Measurements from ENCODE around the gene PEF1. TPM values are rescaled to one million over a fixed set of nuclear protein-coding genes. Genes with fewer than 3 reads are reported as not detected.

Gene PEF1
- total RNA-seq, 1 donor from 2014 or later = 42.8 TPM

DNA sequence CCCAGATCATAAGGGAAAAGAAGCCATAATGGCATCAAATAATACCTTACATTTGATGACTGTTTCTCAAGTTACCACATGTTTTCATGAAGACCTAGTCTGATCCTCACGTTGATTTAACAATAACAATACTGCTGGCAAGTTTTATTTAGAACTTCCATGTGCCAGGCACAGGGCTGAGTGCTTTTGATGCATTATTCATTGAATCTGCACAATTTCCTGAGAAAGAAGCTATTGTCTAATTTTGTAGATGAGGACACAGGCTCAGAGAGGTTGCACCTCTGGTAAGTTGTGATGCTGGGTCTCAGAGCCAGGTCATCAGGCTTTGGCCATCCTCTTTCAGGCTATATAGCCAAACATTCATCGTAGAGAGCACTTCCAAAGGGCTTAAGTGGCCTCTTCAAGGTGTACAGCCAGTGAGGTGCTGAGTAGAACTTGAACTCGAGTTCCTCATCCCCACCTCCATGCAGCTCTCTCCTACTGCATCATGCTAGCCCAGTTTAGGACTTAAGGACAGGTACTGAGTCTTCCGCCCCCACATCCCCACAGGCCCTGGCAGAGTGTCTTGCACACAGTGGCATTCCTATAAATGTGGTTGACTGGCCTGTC, 8.3 kb upstream of the PEF1 start:
- peaks cover 4% of the 10 kb centered on the region for H3K27me3 Mint-ChIP-seq
- no peak overlapping the region for H3K4me3 Mint-ChIP-seq (ENCODE audit: low read depth)
- no peak overlapping the region for H3K27ac Mint-ChIP-seq
- H3K9me3 Mint-ChIP-seq (ENCODE audit: low read depth) = no peaks in the 10 kb centered on the region
- no peak for DNase-seq (ENCODE audit: low spot score, unreplicated experiment)
- TF ChIP-seq, protein P1, sequence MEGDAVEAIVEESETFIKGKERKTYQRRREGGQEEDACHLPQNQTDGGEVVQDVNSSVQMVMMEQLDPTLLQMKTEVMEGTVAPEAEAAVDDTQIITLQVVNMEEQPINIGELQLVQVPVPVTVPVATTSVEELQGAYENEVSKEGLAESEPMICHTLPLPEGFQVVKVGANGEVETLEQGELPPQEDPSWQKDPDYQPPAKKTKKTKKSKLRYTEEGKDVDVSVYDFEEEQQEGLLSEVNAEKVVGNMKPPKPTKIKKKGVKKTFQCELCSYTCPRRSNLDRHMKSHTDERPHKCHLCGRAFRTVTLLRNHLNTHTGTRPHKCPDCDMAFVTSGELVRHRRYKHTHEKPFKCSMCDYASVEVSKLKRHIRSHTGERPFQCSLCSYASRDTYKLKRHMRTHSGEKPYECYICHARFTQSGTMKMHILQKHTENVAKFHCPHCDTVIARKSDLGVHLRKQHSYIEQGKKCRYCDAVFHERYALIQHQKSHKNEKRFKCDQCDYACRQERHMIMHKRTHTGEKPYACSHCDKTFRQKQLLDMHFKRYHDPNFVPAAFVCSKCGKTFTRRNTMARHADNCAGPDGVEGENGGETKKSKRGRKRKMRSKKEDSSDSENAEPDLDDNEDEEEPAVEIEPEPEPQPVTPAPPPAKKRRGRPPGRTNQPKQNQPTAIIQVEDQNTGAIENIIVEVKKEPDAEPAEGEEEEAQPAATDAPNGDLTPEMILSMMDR (IDR thresholded peaks at IDR 0.05; ENCODE audit: unreplicated experiment) = no peak
- H3K36me3 Mint-ChIP-seq (ENCODE audit: insufficient read depth) = no peaks in the 10 kb centered on the region
- H3K4me1 Mint-ChIP-seq (ENCODE audit: low read depth) = peaks cover 20% of the 10 kb centered on the region

DNA sequence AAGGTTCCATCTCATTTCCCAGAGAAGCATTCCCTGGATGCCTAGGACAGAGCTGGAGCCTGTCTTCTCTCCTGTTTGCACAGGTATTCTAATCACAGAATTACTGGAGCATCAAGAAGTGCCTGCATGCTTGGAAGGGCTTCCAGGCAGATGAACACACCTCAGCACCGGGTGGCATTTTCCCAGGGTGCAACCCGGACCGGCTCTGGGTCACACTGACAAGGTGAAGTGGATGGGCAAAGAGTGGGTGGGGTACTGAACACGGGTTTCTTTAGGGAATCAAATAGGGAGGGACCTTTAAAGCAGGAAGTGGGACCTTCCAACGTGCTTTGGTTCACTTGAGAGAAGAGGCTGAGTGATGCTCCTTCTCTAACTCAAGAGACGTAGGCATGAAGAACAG, 7.1 kb upstream of the PEF1 start:
- Mint-ChIP-seq H3K27ac (no peak overlapping the region), H3K4me3 (ENCODE audit: low read depth) (no peak overlapping the region), H3K27me3 (no peaks in the 10 kb centered on the region), H3K4me1 (ENCODE audit: low read depth) (peaks cover 20% of the 10 kb centered on the region), H3K36me3 (ENCODE audit: insufficient read depth) (no peaks in the 10 kb centered on the region), H3K9me3 (ENCODE audit: low read depth) (no peaks in the 10 kb centered on the region)
- no peak for DNase-seq (ENCODE audit: low spot score, unreplicated experiment)
- TF ChIP-seq, protein P1 (IDR thresholded peaks at IDR 0.05; ENCODE audit: unreplicated experiment) = no peak

DNA sequence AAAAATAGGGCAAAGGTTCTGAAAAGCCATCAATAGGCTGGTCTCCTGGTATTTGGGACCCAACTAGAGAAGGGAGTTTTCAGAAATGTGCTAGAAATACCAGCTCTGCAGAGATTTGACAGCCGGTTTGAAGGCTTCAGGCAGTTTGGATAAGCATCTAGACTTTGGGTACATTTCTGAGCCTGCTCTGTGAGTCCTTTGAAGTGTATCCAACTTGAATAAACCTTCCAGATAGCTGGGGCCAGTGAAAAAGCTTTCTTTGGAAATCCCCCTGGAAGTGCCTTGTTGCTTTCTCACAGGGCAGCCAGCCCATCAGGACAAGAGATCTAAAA, 6.4 kb upstream of the PEF1 start:
- Mint-ChIP-seq H3K4me1 (ENCODE audit: low read depth) (peaks cover 15% of the 10 kb centered on the region), H3K27ac (no peak overlapping the region), H3K36me3 (ENCODE audit: insufficient read depth) (no peaks in the 10 kb centered on the region), H3K9me3 (ENCODE audit: low read depth) (no peaks in the 10 kb centered on the region), H3K4me3 (ENCODE audit: low read depth) (no peak overlapping the region), H3K27me3 (no peaks in the 10 kb centered on the region)
- no peak for DNase-seq (ENCODE audit: low spot score, unreplicated experiment)
- TF ChIP-seq, protein P1 (IDR thresholded peaks at IDR 0.05; ENCODE audit: unreplicated experiment) = no peak

DNA sequence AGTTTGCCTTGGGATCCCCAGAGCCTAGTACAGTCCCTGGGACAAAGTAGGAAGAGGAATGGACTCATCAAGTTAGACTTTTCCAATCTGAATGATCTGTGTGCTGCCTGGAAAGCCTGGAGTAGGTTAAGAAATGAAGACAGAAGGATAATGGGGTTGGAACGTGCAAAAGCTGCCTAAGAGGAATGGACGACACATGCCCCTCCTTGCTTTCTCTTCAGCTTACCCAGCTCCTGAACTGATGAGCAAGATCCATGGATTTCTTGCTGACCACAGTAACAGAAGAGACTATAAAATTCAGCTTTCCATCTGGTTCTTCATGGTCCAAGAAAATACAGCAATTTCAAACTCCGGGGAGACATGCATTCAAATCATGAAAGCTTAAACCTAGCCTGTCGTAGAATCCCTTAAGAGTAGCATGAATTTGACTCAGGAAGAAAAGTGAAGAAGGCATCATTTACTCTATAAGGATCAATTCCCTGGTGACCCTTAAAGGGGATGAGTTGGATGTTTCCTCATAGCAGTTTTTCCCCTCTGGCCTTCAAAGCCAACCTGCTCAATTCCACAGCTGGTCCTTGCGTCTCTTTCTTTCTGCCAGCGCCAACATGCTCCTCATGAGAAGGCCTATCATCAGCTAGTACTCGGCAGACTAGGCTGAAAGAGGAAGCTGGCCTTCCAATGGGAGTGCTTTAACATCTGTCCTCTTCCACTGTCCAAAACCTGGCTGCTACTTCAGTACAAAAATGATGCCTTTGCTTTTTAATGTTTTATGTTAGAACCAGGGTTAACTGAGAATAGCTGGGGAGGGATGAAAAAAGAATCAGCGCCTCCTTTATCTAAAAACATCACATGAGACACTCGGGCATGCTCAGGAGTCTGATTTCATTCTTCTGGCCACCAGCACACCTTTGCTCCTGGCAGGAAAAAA, 5.7 kb upstream of the PEF1 start:
- no peak for DNase-seq (ENCODE audit: low spot score, unreplicated experiment)
- H3K4me1 Mint-ChIP-seq (ENCODE audit: low read depth) = peaks cover 12% of the 10 kb centered on the region
- H3K27me3 Mint-ChIP-seq = no peaks in the 10 kb centered on the region
- H3K4me3 Mint-ChIP-seq (ENCODE audit: low read depth) = no peak overlapping the region
- no peak overlapping the region for H3K27ac Mint-ChIP-seq
- H3K9me3 Mint-ChIP-seq (ENCODE audit: low read depth) = no peaks in the 10 kb centered on the region
- TF ChIP-seq, protein P1 (IDR thresholded peaks at IDR 0.05; ENCODE audit: unreplicated experiment) = no peak
- H3K36me3 Mint-ChIP-seq (ENCODE audit: insufficient read depth) = no peaks in the 10 kb centered on the region

DNA sequence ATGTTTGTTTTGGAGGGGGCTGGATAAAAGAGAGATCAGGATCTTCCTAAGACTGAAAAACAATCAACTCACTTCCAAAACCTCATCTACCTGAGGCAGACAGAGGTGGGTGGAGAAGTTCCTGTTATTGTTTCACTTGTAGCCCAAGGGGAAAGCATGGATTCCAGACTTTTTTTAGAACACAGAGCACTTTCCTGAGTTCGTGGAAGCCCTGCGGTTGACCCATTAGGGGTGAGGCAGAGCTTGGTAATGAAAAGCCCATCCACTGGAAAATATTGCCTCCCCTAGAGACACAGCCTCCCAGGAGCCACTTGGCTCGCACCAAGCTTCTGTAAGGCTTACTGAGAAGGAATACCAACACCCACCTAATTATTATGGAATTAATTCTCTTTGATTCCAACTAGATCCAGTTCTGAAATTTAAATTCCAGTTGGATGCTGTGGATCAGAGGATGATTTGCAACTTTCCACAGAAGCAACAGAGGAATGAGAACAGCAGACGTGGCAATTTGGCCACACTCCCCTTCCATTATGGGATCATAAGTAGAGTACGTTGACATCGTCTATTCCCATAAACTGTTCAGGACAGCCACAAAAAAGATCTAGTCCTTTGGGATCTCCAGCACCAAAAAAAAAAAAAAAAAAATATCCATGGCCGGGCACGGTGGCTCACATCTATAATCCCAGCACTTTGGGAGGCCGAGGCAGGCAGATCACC, 4.1 kb upstream of the PEF1 start:
- TF ChIP-seq, protein P1 (IDR thresholded peaks at IDR 0.05; ENCODE audit: unreplicated experiment) = no peak
- peaks cover 18% of the 10 kb centered on the region for H3K4me1 Mint-ChIP-seq (ENCODE audit: low read depth)
- H3K4me3 Mint-ChIP-seq (ENCODE audit: low read depth) = no peak overlapping the region
- no peaks in the 10 kb centered on the region for H3K36me3 Mint-ChIP-seq (ENCODE audit: insufficient read depth)
- no peaks in the 10 kb centered on the region for H3K9me3 Mint-ChIP-seq (ENCODE audit: low read depth)
- H3K27me3 Mint-ChIP-seq = no peaks in the 10 kb centered on the region
- DNase-seq (ENCODE audit: low spot score, unreplicated experiment) = no peak
- no peak overlapping the region for H3K27ac Mint-ChIP-seq

All from progenitor cell of endocrine pancreas (in vitro differentiated cells).